ENCODE data around the gene DAD1. TPM values are rescaled to one million over a fixed set of nuclear protein-coding genes. Genes with fewer than 3 reads are reported as not detected.
"Not testable (repeated sequence)": the region's sequence is repeated elsewhere in the genome, so short reads cannot be mapped to it uniquely, and the experiment has no call there.

Gene DAD1
- total RNA-seq, 1 donor from 2014 or later = 353 TPM

DNA sequence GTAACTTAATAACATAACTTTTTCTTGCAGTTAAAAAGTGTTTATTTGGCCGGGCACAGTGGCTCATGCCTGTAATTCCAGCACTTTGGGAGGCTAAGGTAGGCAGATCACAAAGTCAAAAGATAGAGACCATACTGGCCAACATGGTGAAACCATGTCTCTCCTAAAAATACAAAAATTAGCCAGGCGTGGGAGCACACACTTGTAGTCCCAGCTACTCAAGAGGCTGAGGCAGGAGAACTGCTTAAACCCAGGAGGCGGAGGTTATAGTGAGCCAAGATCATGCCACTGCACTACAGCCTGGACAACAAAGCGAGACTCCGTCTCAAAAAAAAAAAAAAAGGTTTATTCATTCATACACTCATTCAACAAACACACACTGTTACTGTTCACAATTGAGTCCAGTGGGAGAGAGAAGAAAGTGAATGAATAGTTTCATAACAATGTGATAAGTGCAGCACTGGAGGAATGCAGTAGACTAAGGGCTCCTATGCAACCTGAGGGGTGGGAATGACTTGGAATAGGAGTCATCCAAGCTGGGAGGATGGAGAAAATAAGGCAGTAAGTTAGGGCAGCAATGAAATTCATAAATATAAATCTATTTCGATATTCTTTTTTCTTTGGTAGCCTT lies 19.8 kb downstream of the DAD1 start:
- no peak for DNase-seq (ENCODE audit: low read depth, low spot score)

DNA sequence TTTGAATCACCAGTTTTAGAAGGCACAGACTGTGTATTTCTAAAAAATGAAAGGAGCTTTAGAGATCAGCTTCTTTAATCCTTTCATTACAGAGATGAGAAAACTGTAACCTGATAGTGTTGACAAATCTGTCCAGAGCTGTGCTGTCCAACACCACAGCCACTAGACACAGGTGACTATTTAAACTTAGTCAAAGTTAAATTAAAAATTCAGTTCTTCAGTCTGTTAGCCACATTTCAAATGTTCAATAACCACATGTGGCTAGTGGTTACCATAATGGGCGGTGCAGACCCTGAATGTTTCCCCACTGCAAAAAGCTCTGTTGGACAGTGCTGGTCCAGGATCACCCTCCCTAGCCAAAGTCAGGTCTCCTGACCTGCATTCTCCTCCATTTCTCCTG lies 21.6 kb downstream of the DAD1 start:
- DNase-seq (ENCODE audit: low read depth, low spot score) = no peak

DNA sequence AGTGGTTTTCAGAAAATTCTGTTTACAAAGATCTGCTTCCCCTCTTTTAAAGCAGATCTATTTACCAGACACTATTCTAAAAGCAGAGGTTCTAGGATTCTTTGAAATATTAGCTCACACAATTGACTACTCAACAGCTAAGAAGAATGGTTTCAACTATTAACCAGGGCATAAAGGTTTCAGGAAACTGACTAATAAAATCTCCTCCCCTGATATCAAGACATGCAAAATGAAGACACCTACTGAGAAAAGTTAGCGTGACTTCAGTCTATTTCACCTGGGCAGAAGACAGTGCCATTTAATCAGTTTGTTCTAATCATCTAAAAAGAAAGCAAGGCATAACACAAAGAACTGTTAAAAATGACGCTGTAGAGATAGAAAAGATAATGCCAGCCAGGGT lies 22.2 kb downstream of the DAD1 start:
- no peak for DNase-seq (ENCODE audit: low read depth, low spot score)

DNA sequence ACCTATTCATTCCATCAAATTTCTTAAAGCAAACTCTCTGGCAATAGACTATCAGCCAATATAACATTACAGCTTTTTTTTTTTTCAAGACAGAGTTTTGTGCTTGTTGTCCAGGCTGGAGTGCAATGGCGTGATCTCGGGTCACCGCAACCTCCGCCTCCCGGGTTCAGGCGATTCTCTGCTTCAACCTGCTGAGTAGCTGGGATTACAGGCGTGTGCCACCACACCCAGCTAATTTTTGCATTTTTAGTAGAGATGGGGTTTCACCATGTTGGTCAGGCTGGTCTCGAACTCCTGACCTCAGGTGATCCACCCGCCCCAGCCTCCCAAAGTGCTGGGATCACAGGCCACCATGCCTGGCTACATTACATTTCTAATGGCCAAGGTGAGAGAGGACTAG lies 22.8 kb downstream of the DAD1 start:
- not testable (repeated sequence) for DNase-seq (ENCODE audit: low read depth, low spot score)

DNA sequence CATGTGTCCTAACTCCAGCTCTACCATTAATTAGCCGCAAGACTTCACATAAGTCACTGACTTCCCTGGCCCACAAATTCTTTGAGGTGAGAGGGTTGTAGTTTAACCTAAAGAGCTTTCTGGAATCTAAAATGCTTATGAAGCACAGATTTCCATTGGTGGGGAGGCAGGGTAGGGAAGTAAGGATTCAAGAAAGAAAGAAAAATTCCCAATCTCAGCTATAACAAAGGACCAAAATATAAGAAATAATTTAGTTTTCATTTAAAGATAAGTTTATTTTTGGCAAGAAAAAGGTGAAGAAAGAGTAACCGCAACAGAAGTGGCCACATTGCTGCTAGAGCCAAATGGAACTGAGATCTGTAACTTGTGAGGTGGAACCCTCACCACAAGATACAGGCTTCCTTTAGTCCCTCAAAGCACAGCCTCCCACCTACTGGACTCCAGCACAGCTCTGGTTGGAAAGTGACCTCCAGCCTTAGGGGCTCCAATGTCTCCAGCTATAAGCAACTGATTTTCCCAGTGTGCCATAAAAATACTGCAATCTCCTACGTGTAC lies 23.6 kb downstream of the DAD1 start:
- no peak for DNase-seq (ENCODE audit: low read depth, low spot score)

DNA sequence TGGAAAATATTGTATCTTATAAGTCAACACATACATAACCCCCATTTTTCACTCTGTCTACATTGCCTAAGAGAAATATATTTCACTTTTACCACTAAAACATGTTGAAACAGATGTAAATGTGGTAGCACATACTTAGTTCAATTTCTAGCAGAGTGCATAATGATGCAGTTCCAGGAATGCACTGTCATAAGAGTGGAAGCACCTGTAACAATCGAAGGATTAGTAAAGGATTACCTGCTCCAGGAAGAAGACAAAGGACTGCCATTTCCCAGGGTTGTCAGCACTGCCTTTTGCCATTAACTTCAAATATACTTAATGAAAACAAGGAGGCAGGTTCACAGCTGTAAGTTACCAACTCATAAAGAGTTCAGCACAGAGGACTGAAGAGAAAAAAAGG lies 24.6 kb downstream of the DAD1 start:
- no peak for DNase-seq (ENCODE audit: low read depth, low spot score)

DNA sequence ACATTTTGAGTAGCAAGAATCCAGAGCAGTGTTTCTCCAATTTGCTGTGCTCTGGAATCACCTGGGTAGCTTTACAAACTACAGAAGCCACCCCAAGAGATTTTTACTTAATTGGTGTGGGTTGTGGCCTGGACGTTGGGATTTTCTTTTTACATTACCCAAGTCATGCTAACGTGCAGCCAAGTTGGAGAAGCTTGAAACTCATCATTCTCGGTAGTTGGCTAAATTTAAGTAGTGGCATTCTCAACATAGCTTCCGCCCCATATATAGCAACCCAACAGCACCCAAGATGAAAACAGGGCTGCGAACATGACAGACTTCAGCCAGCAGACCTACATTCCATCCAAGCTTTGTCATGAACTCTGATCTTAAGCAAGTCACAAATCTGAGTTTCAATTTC lies 25.0 kb downstream of the DAD1 start:
- DNase-seq (ENCODE audit: low read depth, low spot score) = no peak

DNA sequence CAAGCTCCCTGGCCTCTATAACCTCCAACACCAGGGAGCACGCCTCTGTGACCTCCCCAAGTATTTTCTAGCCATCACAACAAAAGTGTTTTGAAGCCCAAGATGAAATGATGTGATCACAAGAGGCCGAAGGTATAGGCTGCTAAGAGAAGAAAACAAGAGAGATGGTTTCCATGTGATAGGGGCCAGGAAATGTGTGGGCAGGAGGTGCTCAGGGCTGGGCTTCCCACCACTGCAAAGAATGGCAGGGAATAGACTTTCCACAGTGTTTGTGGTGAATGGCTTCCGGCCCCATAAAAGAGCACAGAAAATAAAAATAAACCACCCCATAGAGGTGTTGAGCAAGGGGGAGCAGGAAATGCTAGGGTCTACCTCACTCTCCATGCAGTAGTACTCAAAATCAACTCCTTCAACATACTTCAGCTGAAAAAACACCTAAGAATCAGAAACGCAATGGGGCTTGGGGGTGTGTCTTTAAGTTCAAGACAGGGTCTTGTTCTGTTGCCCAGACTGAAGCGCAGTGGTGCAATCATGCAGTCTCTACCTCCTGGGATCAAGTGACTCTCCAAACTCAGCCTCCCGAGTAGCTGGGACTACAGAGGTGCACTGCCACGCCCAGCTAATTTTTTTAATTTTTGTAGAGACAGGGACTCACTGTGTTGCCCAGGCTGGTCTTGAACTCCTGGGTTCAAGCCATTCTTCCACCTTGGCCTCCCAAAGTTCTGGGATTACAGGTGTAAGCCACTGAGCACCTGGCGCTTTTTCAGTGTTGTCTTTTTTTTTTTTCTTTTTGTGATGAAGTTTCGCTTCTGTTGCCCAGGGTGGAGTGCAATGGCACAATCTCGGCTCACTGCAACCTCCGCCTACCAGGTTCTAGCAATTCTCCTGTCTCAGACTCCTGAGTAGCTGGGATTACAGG lies 27.1 kb downstream of the DAD1 start:
- DNase-seq (ENCODE audit: low read depth, low spot score) = no peak

DNA sequence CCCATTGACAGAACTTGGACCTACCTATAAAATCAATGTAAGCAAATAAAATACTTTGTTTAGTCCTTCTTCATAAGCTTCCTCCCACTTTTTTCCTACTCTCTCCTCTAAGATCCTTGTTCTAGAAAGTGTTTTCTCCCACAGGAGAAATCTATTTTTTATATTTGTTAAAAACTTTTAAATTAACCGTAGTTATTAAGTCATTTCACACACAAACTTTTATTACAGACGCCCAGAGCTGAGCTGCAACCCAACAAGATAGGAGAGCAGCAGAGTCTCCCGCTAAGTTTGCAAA lies 27.7 kb downstream of the DAD1 start:
- DNase-seq (ENCODE audit: low read depth, low spot score) = no peak

DNA sequence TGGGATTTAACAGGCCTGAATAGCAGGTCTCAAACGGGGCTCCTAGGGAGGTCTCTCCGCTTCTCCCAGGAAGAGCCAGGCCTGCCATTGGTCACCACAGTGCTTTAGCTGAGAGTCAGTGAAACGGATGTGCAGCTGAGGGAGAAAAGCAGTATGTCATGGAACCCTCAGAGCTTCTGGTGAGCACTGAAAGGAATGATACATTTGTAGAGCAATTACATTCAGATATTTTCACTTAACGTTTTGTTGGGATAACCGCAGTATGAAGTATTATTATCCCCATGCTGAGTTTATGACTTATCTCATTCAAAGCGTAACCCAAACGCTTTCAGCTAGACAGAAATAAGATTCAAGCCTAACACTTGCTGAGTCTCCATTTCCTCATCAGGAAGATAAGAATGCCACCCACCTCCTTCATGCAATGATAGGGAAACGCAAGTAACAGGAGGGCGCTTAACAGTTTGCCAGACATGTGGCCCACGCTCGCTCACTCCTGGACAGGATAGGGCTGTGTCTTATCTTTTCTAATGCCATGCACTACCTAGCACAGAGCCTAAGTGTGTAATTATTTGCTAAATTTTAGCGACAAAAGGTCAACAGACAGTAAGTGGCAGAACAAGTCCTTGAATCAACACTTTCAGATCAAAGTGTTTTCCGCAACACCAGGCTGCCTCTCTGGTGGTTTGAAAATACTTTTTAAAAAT lies 28.2 kb downstream of the DAD1 start:
- DNase-seq (ENCODE audit: low read depth, low spot score) = no peak

DNA sequence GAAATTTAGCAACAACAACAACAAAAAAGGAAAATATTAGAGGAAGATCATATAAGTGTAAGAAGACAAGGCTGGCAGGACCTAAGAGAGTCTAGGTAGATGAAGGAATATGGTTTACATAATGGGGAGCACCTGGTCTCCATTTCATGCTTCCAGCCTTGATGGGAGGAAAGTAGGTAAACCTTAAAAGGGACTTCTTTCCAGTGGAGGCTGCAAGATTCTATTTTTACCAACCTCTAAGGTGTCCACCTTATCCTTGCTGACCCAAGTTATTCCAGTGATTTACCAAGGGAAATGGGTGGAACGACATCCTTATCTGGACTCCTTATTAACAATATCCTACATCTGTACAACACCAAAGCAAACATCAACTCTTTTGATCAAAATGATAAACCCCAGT lies 30.0 kb downstream of the DAD1 start:
- DNase-seq (ENCODE audit: low read depth, low spot score) = no peak

DNA sequence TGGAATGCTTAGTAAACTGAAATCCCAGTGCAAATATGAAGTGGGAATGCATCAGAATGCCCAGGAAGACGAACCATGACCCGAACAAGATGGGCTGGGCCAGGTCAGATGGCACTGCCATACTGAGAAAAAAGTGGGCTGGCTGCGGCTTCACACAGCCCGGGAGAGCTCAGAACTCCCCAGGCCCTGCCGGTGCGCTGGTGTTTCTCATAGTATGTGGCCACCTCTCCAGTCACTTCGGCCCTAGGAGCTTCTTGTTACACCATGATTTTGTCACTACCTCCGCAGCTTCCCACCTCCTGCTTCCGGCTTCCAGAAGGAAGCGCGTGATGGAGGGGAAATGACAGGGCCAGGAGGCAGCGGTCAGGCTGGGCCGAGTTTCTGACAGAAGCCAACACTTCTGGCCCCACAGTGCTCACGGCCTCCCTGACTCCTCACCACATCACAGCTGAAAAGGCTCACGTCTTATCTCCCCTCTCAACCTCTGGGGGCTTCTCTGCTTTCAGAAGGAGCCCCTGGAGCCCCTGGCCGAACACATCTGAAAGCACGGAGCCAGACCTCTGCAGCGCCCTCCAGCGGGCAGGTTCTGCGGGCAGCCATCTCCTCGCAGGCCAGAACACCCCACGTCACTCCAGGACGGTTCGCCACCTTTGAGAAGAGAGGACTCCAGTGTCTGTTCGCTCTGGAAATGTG lies 30.7 kb downstream of the DAD1 start:
- DNase-seq (ENCODE audit: low read depth, low spot score) = no peak

DNA sequence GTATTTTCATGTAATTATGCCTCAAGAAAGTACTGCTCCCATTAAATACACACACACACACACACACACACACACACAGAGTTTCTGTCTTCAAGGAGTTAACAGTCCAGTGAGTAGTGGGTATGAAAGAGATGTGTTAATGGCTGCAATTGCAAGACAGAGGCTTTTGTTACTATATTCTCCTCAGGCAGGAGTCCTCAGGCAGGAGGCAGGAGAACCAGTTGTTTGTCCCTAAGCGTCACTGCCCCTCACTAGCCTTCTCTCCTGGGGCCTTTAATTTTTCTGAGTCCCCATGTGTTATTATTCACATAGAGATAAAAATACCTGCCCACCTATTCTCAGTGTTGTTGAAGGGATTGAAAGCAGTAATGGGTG lies 31.2 kb downstream of the DAD1 start:
- no peak for DNase-seq (ENCODE audit: low read depth, low spot score)

DNA sequence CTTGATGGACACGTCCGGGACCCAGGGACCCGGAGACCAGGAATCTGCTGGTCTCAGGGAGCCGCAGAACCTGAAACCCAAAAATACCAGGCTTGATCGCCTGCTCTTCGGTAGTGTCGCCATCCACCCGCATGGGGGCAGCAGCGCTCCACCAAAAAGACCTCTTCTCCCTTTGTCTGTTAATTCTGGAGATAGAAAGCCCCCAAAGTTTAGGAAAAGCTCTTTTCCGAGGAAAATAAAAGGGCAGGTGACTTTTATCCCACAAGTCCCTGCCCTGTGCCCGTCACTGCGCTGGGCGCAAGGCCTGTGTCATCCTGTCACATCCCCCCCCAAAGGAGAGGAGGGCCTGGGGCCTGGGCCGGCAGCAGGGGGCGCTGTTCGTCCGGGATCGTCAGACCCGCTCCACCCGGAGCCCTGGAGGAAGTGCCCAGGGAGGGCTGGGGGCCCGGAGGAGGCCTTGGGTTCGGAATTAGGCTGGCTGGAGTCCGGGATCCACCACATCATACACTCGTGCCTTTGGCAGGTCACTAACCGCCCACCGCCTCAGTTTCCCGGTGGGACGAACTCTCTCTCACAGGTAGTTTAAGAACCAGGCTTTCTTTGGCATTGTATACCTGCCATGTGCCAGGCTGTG lies 31.9 kb downstream of the DAD1 start:
- no peak for DNase-seq (ENCODE audit: low read depth, low spot score)

DNA sequence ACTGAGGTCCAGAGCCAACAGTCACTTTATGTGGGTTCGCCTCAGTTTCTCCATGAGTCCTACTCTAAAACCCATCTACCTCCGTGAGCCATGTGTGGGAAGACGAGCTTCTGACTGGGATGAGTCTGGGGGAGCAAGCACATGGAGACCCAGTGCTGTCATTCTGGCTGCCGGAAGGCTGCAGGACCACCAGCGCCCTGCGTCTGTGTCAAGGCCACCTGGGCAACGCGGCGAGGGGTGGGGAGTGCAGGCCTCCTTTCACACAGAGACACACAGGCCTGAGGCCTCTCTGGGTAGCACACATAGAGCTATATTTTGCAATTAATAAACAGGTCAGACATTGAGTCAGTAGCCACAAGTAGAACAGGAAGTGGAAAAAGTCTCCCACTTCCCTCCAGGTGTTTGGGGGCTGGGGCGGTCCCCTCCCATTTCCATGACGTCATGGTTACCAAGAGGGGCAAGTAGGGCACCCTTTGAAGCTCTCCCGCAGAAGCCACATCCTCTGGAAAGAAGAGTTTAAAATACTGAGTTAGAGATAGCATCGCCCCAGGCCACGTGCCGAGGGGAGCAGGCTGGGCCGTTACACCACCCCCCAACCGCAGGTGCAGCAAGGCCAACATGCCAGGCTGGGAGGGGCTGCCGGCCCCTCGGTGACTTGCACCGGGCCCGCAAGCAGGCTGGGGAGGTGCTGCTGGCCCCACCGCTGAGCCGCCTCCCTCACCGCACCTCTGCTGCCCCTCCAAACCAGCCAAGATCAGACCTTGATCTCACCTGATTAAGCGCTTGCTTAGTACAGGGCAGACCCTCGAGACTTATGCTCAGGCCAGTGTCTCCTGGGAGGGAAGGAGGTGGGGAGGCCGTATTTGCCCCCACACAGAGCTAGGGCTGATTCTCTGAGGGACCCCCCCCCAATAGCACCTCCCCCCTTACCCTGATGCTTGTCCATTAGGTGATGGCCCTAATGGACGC lies 32.7 kb downstream of the DAD1 start:
- DNase-seq (ENCODE audit: low read depth, low spot score) = no peak

DNA sequence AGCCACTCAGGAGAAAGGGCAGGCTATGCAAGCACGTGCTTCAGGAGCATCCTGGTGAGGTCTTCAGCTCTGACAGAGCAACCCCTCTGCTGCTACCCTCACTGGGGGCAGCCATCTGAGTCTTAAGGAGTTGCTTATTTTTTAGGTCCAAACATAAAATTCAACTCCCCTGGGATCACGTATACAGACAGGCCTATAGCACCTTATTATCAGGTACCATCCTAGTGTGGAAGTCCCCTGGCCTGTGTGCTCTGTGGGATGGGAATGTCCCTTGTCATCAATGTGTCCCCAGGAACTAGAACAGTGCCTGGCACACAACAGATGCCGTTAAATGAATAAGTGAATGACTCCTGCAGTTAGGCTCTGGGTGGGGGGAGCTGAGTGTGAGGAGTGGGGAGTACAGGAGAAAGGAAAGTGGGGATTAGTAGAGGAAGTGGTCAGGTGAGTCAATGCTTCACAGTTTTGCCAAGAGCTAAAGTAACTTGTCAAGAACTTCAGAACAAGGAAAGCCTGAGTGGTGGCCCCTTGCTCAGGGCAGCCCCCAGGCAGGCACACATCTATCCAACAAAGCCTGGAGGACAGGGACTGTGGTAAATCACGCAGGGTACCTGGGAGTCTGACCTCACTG lies 33.5 kb downstream of the DAD1 start:
- DNase-seq (ENCODE audit: low read depth, low spot score) = no peak

DNA sequence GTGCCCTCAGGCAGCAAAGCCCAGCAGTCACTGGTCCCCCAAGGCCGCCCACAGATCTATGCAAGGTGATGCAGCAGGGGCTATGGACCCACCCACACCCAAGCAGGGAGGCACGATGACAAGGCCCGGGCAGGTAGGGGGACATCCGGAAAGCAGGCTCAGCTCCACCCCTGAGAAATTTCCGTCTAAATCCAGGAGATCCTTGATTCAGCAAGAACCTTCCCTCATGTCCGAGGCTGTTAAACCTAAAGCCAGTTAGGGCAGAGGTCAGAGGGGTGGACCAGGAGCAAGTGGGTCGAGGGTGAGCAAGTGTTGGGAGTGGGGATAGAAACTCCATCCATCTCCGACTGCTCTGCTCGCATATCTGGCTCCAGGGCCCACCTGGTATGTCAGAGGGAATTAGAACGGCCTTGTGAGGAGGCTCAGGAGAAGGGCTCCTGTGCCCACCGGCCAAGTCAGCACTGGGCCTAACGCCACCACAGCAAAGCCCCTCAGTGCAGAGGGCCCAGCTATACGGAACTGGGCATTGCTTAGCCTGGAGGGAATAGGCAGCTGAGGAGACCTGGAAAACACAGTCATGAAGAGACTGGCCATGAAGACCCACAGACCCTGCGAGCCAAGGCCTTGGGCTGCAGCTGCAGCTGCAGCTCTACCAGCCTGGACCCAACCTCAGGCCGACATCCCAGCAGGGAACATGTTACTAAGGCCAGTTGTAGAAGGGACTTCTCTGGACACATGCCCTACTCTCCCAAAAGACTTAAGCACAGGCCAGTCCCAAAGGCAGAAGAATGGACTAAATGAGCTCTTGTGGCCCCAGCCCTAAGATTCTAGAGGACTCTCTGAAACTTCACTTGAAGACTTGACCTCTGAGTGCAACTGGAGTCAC lies 34.3 kb downstream of the DAD1 start:
- DNase-seq (ENCODE audit: low read depth, low spot score) = no peak

DNA sequence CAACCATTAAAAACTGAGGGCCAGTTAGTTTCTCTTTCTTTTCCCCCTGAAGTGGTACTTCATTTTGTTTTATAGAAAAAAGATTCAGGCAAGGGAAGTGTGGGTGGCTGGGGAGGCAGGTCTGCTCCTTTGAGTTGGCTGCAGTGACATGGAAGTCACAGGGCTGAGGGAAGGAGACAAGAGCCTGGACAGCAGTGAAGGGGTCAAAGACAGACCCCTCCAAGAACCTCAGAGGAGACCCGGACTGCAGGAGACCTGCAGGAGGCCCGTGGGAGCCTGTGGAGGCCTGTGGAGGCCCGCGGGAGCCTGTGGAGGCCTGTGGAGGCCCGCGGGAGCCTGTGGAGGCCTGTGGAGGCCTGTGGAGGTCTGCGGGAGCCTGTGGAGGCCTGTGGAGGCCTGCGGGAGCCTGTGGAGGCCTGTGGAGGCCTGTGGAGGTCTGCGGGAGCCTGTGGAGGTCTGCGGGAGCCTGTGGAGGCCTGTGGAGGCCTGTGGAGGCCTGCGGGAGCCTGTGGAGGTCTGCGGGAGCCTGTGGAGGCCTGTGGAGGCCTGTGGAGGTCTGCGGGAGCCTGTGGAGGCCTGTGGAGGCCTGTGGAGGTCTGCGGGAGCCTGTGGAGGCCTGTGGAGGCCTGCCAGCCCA lies 35.0 kb downstream of the DAD1 start:
- DNase-seq (ENCODE audit: low read depth, low spot score) = not testable (repeated sequence)
